ENCODE measurements around the gene APOBEC3A.
"Not testable (repeated sequence)": the region's sequence is repeated elsewhere in the genome, so short reads cannot be mapped to it uniquely, and the experiment has no call there.

APOBEC3A gene

GRCh38 chr22:38943882-38944281, 13.5 kb upstream of the APOBEC3A start:
- DNase-seq = no peak

DNA sequence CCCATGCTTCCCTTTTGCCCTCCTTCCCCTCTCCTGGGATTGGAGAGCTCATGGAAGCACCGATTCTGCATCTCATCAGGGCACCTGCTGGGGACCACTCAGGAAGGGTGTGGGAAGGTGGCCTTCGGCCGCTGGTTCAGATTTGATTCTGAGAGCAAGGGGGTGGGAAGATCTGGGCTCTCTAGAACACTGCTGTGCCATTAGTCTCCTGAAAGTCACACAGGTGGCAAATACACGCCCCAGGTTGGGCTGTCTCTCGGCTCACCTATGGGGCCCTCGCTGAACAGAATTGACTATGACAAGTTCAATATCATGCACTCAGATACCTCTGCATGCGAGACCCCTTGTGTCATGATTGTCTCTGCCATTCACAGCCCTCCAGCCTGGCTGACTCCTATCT, 12.8 kb upstream of the APOBEC3A start:
- DNase-seq = no peak

DNA sequence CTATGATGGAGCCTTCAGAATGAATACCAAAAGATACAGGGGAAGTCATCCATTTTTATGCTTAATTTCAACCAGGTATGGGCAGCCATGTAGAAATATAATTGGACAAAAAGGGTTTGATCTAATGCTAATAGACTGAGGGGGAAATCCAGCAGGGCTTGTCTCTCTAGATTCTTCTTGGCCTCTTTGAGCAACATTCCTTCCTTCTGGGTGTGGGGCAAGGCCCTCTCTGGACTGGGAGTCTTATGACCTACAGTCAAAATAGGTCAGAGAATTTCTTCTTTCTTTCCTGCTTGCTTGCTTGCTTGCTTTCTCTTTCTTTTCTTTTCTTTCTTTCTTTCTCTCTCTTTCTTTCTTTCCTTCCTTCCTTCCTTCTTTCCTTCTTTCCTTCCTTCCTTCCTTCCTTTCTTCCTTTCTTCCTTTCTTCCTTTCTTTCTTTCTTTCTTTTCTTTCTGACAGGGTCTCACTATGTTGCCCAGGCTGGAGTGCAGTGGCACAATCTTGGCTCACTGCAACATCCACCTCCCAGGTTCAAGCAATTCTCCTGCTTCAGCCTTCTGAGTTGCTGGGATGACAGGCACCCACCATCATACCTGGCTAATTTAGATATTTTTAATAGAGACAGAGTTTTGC, 11.6 kb upstream of the APOBEC3A start:
- DNase-seq = not testable (repeated sequence)

GRCh38 chr22:38946771-38947170, 10.6 kb upstream of the APOBEC3A start:
- no peak for DNase-seq

- DNase-seq = peak; percentile 68 to 71
Observed at GRCh38 chr22:38947321-38948140, 9.9 kb upstream of the APOBEC3A start.

GRCh38 chr22:38948181-38948940, 9.0 kb upstream of the APOBEC3A start:
- no peak for DNase-seq

GRCh38 chr22:38949889-38950405, 7.5 kb upstream of the APOBEC3A start:
- no peak for DNase-seq

DNA sequence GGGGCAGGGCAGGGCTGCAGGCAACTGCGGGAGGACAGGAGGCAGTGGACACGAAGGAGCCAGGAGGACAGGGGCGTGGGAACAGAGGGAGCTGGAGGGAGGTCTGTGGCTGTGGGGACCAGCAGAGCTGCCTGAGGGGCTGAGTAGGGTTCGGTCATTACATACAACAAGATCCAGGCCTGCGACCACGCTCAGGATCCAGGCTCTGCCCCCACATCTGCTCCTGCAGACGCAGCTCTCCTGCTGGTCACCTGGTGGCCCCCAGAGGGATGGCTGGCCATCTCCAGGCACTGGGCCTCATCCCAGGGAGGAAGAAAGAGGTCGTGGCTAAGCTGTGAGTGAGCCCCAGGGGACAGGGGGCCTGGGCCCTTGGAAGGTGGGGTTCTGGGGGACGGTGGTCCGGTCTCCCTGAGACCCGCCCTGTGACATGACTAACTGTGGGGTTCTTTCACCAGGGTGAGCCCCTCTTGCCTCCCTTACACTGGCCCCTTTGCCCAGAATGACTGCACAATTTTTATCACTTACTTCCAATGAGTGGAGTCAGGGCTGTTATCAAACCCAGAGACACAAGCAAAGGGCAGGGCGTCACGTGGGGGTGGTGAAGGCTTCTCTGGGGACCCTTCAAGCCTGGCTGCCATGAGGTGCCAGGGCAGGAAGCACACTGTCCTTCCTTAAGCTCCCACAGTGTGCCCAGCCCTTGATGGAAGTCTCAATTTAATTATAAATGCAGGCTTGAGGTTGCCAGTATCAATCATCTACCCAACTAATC, 6.7 kb upstream of the APOBEC3A start:
- no peak for DNase-seq

GRCh38 chr22:38951734-38952133, 5.7 kb upstream of the APOBEC3A start:
- peak; percentile 87 to 89 for DNase-seq

DNA sequence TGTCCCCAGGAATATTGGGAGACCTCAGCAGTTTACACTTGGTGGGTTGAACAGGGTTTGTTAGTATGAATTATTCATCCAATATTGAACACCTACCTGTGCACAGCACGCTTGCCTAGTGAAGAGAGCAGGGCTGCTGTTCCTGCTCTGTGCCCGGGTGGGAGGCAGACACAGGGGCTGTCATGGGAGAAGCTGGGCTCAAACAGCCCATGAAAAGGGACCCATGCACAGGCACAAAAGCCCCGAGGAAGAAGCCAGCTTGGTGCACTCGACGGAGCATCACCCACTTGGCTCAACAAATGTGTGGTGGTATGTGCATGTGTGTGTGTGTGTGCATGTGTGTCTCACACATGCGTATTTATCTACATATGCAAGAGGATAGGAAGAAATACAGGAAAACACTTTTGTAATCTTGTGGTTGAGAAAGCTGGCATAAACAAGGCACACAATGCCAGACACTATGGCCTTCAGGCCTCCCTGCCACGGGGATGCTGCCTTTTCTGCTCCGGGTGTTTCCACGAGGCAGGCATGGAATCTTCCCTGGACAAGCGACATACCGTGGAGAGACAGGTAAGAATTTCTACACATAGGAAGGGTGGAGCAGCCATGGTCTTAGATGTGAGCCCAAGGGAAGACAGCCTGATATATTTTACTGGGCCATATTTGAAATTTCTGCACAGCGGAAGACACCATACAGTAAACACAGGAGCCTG, 5.0 kb upstream of the APOBEC3A start:
- DNase-seq = peak; percentile 39 to 76

DNA sequence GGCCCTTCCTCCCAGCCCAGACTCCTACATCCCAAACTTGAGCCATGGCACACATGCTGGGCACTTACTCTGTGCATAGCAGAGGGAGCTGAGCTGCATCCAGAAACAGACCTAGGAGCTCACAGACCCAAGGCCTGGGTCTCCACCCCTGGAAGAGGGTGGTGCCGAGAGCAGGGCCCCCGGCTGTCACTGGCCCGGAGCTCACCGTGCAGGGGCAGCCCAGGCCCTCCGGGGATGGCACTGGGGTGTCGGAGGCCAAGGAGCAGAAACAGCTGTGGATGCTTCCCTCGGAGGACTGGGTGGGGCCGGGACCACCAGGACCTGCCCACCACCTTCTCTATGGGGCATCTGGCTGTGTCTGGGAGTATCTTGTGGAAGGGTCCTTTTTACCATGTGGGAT, 4.3 kb upstream of the APOBEC3A start:
- no peak for DNase-seq

- DNase-seq = peak; percentile 79 to 86
Observed at GRCh38 chr22:38953577-38954413, 3.6 kb upstream of the APOBEC3A start.

DNA sequence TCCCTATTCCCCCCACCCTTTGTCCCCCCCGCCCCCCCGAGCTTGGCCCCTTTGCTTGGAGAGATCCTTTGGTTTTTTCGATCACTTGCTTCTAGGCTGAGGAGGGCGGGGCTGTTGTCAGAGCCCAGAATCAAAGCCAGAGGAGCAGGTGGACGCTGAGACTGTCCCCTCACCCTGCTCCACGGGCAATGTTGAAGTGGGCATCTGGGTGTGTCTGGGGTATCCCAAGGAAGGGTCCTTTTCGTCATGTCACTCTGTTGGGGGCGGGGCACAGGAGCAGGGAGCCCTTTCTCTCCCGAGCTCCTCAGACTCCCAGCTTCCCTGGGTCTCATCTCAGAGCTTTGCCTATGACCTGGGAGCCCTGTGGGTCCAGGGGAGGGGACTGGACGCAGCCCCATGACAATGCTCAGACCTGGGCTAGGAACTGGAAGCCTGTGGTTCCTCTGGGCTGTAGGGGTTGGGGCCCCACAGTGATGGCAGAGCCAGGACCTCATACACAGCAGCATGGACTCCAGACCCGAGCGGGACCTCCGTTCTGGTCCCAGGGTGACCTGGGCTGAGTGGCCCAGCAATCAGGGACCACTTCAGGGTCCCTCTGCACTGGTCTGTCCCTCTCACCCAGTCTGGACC, 2.9 kb upstream of the APOBEC3A start:
- DNase-seq = no peak

DNA sequence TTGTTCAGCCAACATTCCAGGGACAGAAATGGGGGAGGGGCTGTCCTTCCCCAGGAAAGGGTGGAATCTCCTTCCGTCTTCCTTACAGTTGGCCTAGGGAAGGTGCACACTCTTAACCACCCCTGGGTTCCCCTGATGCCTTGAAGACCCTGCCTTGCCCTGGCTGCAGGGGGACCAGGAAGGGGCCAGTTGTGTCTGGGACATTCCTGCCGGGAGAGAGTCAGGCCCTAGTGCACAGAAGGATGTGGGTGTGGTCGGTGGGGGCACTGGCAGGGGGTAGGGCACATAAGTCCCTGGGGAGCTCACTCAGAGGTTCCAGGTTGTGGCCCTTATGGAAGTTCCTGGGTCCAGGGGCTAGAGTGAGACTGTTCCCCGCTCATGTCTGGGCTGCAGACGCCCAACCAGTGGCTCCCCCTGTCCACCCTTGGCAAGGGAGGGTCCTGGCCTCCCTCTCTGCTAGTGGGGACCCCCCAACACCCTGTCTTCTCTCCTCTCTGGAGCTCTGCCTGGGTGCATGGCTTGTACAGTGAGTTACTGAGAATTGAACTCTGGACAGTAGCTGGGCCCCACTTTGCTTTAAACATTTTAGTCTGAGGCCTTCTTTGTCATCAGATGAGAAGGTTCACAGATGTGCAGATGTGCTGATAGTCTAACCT, 2.0 kb upstream of the APOBEC3A start:
- no peak for DNase-seq

DNA sequence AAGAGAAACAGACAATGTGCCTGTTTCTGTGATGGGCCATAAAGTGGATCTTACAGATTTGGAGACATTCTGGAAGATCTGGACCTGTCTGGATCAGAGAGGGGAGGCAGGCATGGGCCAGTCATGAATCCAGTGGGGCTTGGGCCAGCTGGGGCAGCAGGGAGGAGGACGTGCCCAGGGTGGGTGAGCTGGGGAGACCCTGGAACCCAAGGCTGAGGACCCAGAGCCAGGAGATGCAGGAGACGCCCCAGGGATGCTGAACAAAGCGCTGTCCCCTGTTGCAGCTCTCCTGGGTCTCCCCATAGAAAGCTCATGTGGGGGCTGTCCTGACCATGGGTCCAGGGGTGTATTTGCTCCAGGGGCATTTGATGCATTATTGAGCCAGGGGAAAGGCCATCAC, 1.5 kb upstream of the APOBEC3A start:
- peak in 1 of 2 donors; percentile 1 for DNase-seq

GRCh38 chr22:38956551-38956950, 858 bp upstream of the APOBEC3A start:
- DNase-seq = peak in 1 of 2 donors; percentile 1

GRCh38 chr22:38957808-38958650, 620 bp downstream of the APOBEC3A start:
- DNase-seq = peak in 1 of 2 donors; percentile 38

GRCh38 chr22:38958651-38958943, 1.2 kb downstream of the APOBEC3A start:
- DNase-seq = not testable (repeated sequence)

GRCh38 chr22:38959590-38959989, 2.2 kb downstream of the APOBEC3A start:
- DNase-seq = peak in 1 of 2 donors; percentile 0
